Kidney epithelial cell (primary cell): ENCODE results near the gene POU3F1. TPM values are rescaled to one million over a fixed set of nuclear protein-coding genes. Genes with fewer than 3 reads are reported as not detected.

Experiments
- DNase-seq: peaks from one replicate; pipeline ENCODE4 v3.0.0-alpha.2; 2010; ENCODE audit warnings: low read depth
- H3K27me3 ChIP-seq: 2 replicates; pipeline ENCODE4 v1.6.0; 2011; ENCODE audit warnings: low read length; ENCODE audit not compliant: control insufficient read depth, insufficient read depth
- H3K36me3 ChIP-seq: 2 replicates; pipeline ENCODE4 v1.5.1; 2011; ENCODE audit warnings: low read length; ENCODE audit not compliant: control insufficient read depth, insufficient read depth
- H3K4me3 ChIP-seq: 2 replicates; pipeline ENCODE4 v1.5.1; 2011; ENCODE audit warnings: low read depth, mild to moderate bottlenecking, control low read depth, low read length
- CTCF ChIP-seq: IDR thresholded peaks from 2 replicates; pipeline ENCODE4 v1.5.1; 2011; ENCODE audit warnings: mild to moderate bottlenecking, moderate library complexity, low read length, control low read depth, inconsistent platforms; ENCODE audit not compliant: insufficient read depth, poor library complexity, severe bottlenecking
- total RNA-seq: library from RNA; depleted of rRNA; stranded (reverse); fragments of >200 nt; gene quantifications from 2 replicates; pipeline ENCODE4 v1.2.3, GENCODE V29; 2015

POU3F1 gene
- total RNA-seq, 1 donor from 2014 or later, result 0.08 TPM

GRCh38 chr1:37998089-37998808 is 48.3 kb downstream of the POU3F1 start:
- Histone ChIP-seq H3K4me3 (no peak overlapping the region), H3K27me3 (no peaks in the 10 kb centered on the region), H3K36me3 (peaks cover 2% of the 10 kb centered on the region)
- TF ChIP-seq CTCF, result no peak
- DNase-seq, result no peak

GRCh38 chr1:37997256-37998088 is 49.1 kb downstream of the POU3F1 start:
- DNase-seq, result no peak
- H3K36me3 ChIP-seq, result peaks cover 2% of the 10 kb centered on the region
- H3K4me3 ChIP-seq, result no peak overlapping the region
- no peaks in the 10 kb centered on the region for H3K27me3 ChIP-seq
- TF ChIP-seq CTCF, result no peak

GRCh38 chr1:37995751-37996345 is 50.7 kb downstream of the POU3F1 start:
- no peaks in the 10 kb centered on the region for H3K27me3 ChIP-seq
- peaks cover 2% of the 10 kb centered on the region for H3K36me3 ChIP-seq
- no peak for TF ChIP-seq CTCF
- peak overlapping the region; percentile 31 for H3K4me3 ChIP-seq
- no peak for DNase-seq

- H3K27me3 ChIP-seq, result no peaks in the 10 kb centered on the region
- no peak overlapping the region for H3K4me3 ChIP-seq
- TF ChIP-seq CTCF, result no peak
- H3K36me3 ChIP-seq, result peaks cover 2% of the 10 kb centered on the region
- no peak for DNase-seq
Measured at GRCh38 chr1:37994886-37995566, 51.6 kb downstream of the POU3F1 start.

Other genes with a start within 250 kb of the POU3F1 start
- gene C1orf122, start 239.0 kb downstream of the POU3F1 start, total RNA-seq, result 112 and 118 TPM in 2 replicates
- gene YRDC, start 238.6 kb downstream of the POU3F1 start, total RNA-seq, result 48.7 and 54.7 TPM in 2 replicates
- 4.3 and 5.2 TPM in 2 replicates for gene MTF1, start 187.2 kb downstream of the POU3F1 start, total RNA-seq
- 18.9 and 19.6 TPM in 2 replicates for gene INPP5B, start 99.7 kb downstream of the POU3F1 start, total RNA-seq
- gene SF3A3, start 56.8 kb downstream of the POU3F1 start, total RNA-seq, result 50.7 and 79.6 TPM in 2 replicates
- 40.8 and 48.0 TPM in 2 replicates for gene FHL3, start 41.3 kb downstream of the POU3F1 start, total RNA-seq
- 42.8 and 62.3 TPM in 2 replicates for gene UTP11, start 34.1 kb downstream of the POU3F1 start, total RNA-seq